Embryonic facial prominence (tissue), 1 donor: Measurements from ENCODE around the gene SBDS.

Source experiments
- DNase-seq: peaks from one replicate; pipeline ENCODE4 v3.0.0-alpha.2; 2016; ENCODE audit errors: extremely low spot score

The SBDS gene

DNA sequence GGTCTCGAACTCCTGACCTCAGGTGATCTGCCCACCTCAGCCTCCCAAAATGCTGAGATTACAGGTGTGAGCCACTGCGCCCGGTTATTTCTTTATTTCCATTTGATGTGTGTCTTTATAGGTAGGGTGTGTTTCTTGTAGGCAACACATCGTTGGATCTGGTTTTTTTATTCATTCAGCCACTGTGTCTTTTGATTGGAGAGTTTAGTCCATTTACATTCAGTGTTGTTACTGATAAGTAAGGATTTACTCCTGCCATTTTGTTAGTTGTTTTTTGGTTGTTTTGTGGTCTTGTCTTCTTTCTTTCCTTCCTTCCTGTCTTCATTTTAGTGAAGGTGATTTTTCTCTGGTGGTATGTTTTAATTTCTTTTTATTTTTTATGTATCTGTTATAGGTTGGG, 57.4 kb downstream of the SBDS start:
- no peak for DNase-seq
